ENCODE results near the gene RFX6. TPM values are rescaled to one million over a fixed set of nuclear protein-coding genes. Genes with fewer than 3 reads are reported as not detected.

The RFX6 gene
- total RNA-seq, 1 donor from 2014 or later, result 4.0 TPM

- H3K27ac Mint-ChIP-seq, result no peak overlapping the region
- peaks cover 16% of the 10 kb centered on the region for H3K4me1 Mint-ChIP-seq
- no peaks in the 10 kb centered on the region for H3K36me3 Mint-ChIP-seq
- H3K27me3 Mint-ChIP-seq (ENCODE audit: low read depth), result peaks cover 43% of the 10 kb centered on the region
- H3K9me3 Mint-ChIP-seq, result peaks cover 12% of the 10 kb centered on the region
- no peak overlapping the region for H3K4me3 Mint-ChIP-seq
- TF ChIP-seq CTCF (IDR thresholded peaks at IDR 0.05; ENCODE audit: unreplicated experiment), result no peak
- no peak for DNase-seq (ENCODE audit: low spot score in 2 of 2, unreplicated experiment in 2 of 2)
Observed at GRCh38 chr6:116872771-116873170, 4.3 kb upstream of the RFX6 start.

GRCh38 chr6:116876107-116876506, 935 bp upstream of the RFX6 start:
- H3K4me1 Mint-ChIP-seq, result peaks cover 18% of the 10 kb centered on the region
- H3K4me3 Mint-ChIP-seq, result peak overlapping the region; percentile 88
- TF ChIP-seq CTCF (IDR thresholded peaks at IDR 0.05; ENCODE audit: unreplicated experiment), result no peak
- H3K27me3 Mint-ChIP-seq (ENCODE audit: low read depth), result peaks cover 52% of the 10 kb centered on the region
- no peak overlapping the region for H3K27ac Mint-ChIP-seq
- DNase-seq (ENCODE audit: low spot score in 2 of 2, unreplicated experiment in 2 of 2), result no peak
- H3K36me3 Mint-ChIP-seq, result no peaks in the 10 kb centered on the region
- peaks cover 5% of the 10 kb centered on the region for H3K9me3 Mint-ChIP-seq

- no peak overlapping the region for H3K27ac Mint-ChIP-seq
- H3K4me1 Mint-ChIP-seq, result peaks cover 24% of the 10 kb centered on the region
- H3K9me3 Mint-ChIP-seq, result no peaks in the 10 kb centered on the region
- H3K36me3 Mint-ChIP-seq, result no peaks in the 10 kb centered on the region
- H3K27me3 Mint-ChIP-seq (ENCODE audit: low read depth), result peaks cover 52% of the 10 kb centered on the region
- TF ChIP-seq CTCF (IDR thresholded peaks at IDR 0.05; ENCODE audit: unreplicated experiment), result no peak
- H3K4me3 Mint-ChIP-seq, result peak overlapping the region; percentile 79
- no peak for DNase-seq (ENCODE audit: low spot score in 2 of 2, unreplicated experiment in 2 of 2)
Observed at GRCh38 chr6:116877743-116878142, 701 bp downstream of the RFX6 start.

GRCh38 chr6:116881236-116881635, 4.2 kb downstream of the RFX6 start:
- Mint-ChIP-seq H3K9me3 (no peaks in the 10 kb centered on the region), H3K4me1 (peaks cover 33% of the 10 kb centered on the region), H3K4me3 (no peak overlapping the region), H3K27me3 (ENCODE audit: low read depth) (peaks cover 23% of the 10 kb centered on the region), H3K27ac (no peak overlapping the region), H3K36me3 (no peaks in the 10 kb centered on the region)
- TF ChIP-seq CTCF (IDR thresholded peaks at IDR 0.05; ENCODE audit: unreplicated experiment), result peak; percentile 39
- DNase-seq (ENCODE audit: low spot score in 2 of 2, unreplicated experiment in 2 of 2), result no peak

- H3K27me3 Mint-ChIP-seq (ENCODE audit: low read depth), result peaks cover 7% of the 10 kb centered on the region
- DNase-seq (ENCODE audit: low spot score in 2 of 2, unreplicated experiment in 2 of 2), result no peak
- peaks cover 33% of the 10 kb centered on the region for H3K4me1 Mint-ChIP-seq
- H3K27ac Mint-ChIP-seq, result peak overlapping the region; percentile 1
- TF ChIP-seq CTCF (IDR thresholded peaks at IDR 0.05; ENCODE audit: unreplicated experiment), result no peak
- no peaks in the 10 kb centered on the region for H3K36me3 Mint-ChIP-seq
- no peaks in the 10 kb centered on the region for H3K9me3 Mint-ChIP-seq
- no peak overlapping the region for H3K4me3 Mint-ChIP-seq
Observed at GRCh38 chr6:116883005-116883404, 6.0 kb downstream of the RFX6 start.

- H3K4me1 Mint-ChIP-seq, result peaks cover 47% of the 10 kb centered on the region
- H3K36me3 Mint-ChIP-seq, result no peaks in the 10 kb centered on the region
- no peak overlapping the region for H3K4me3 Mint-ChIP-seq
- no peak for TF ChIP-seq CTCF (IDR thresholded peaks at IDR 0.05; ENCODE audit: unreplicated experiment)
- H3K27me3 Mint-ChIP-seq (ENCODE audit: low read depth), result peaks cover 3% of the 10 kb centered on the region
- H3K9me3 Mint-ChIP-seq, result no peaks in the 10 kb centered on the region
- no peak for DNase-seq (ENCODE audit: low spot score in 2 of 2, unreplicated experiment in 2 of 2)
- no peak overlapping the region for H3K27ac Mint-ChIP-seq
Observed at GRCh38 chr6:116884530-116884929, 7.5 kb downstream of the RFX6 start.

Data from mesothelial cell of epicardium (in vitro differentiated cells).